Hippocampal formation (tissue), 2 donors: ENCODE results near the gene RPL27.
"Not testable (repeated sequence)": the region's sequence is repeated elsewhere in the genome, so short reads cannot be mapped to it uniquely, and the experiment has no call there.

Experiments
- DNase-seq, 2 donors: peaks; one replicate each; lab custom pipeline; 2025; lab: John Stamatoyannopoulos, UW

RPL27 gene

GRCh38 chr17:42993913-42994312 lies 4.3 kb upstream of the RPL27 start:
- not testable (repeated sequence) for DNase-seq

GRCh38 chr17:42997390-42997983 lies 732 bp upstream of the RPL27 start:
- DNase-seq = no peak

- DNase-seq = no peak
Observed at GRCh38 chr17:42999003-42999525, 845 bp downstream of the RPL27 start.

GRCh38 chr17:43000894-43001293 lies 2.7 kb downstream of the RPL27 start:
- DNase-seq = not testable (repeated sequence)

GRCh38 chr17:43003542-43004172 lies 5.4 kb downstream of the RPL27 start:
- no peak for DNase-seq

GRCh38 chr17:43006639-43007551 lies 8.7 kb downstream of the RPL27 start, which contains the start of gene IFI35:
IFI35 (plus strand) TSS chr17:43006784; CDS start chr17:43006948, 164 bp downstream.
- peak; percentile 58 to 70 for DNase-seq

GRCh38 chr17:43010667-43011308 lies 12.6 kb downstream of the RPL27 start:
- DNase-seq = no peak

GRCh38 chr17:43011728-43012472 lies 13.7 kb downstream of the RPL27 start:
- no peak for DNase-seq

GRCh38 chr17:43013296-43013695 lies 15.1 kb downstream of the RPL27 start:
- no peak for DNase-seq

- DNase-seq = no peak
Observed at GRCh38 chr17:43014020-43014648, 15.9 kb downstream of the RPL27 start.

- DNase-seq = no peak
Observed at GRCh38 chr17:43014649-43015542, 16.7 kb downstream of the RPL27 start.

- no peak for DNase-seq
Observed at GRCh38 chr17:43015579-43015978, 17.4 kb downstream of the RPL27 start.

GRCh38 chr17:43016216-43016615 lies 18.0 kb downstream of the RPL27 start:
- DNase-seq = no peak

- no peak for DNase-seq
Observed at GRCh38 chr17:43018008-43018853, 20.0 kb downstream of the RPL27 start.

GRCh38 chr17:43018932-43019331 lies 20.7 kb downstream of the RPL27 start:
- DNase-seq = no peak

- DNase-seq = no peak
Observed at GRCh38 chr17:43019418-43019817, 21.2 kb downstream of the RPL27 start.

- DNase-seq = no peak
Observed at GRCh38 chr17:43020030-43020621, 21.9 kb downstream of the RPL27 start.
